ENCODE results near the gene DENND1A.

- TF ChIP-seq PATZ1 (CRISPR knock-in tag; IDR thresholded peaks at IDR 0.05), result no peak
- no peak for TF ChIP-seq ATF3 (CRISPR knock-in tag; IDR thresholded peaks at IDR 0.05)
- no peak for TF ChIP-seq STAT6 (CRISPR knock-in tag; IDR thresholded peaks at IDR 0.05; ENCODE audit: borderline replicate concordance)
- no peak for TF ChIP-seq GPBP1L1 (CRISPR knock-in tag; IDR thresholded peaks at IDR 0.05)
- TF ChIP-seq SP4 (CRISPR knock-in tag; IDR thresholded peaks at IDR 0.05), result no peak
- TF ChIP-seq CTCF (CRISPR knock-in tag; IDR thresholded peaks at IDR 0.05), result no peak
- no peak for TF ChIP-seq ZNF484 (CRISPR knock-in tag; IDR thresholded peaks at IDR 0.05; ENCODE audit: borderline replicate concordance, low read depth)
These were observed 15.3 kb downstream of the DENND1A start for GRCh38 chr9:123914517-123915196.
